Brain pericyte (primary cell): ENCODE data around the gene PPP1R8.
A peak's percentile ranks its signal among the peaks of the same experiment; 100 is the strongest.
"Not testable (repeated sequence)": the region's sequence is repeated elsewhere in the genome, so short reads cannot be mapped to it uniquely, and the experiment has no call there.

ENCODE experiments used
- DNase-seq: peaks from one replicate; pipeline ENCODE4 v3.0.0-alpha.2; 2012; ENCODE audit warnings: low read depth, low spot score

The PPP1R8 gene

GRCh38 chr1:27830621-27831440, at the start of gene PPP1R8:
TSS of gene PPP1R8 (plus strand) at chr1:27830782. CDS start at chr1:27830836, 54 bp downstream.
- peak; percentile 89 for DNase-seq

GRCh38 chr1:27782950-27783349, 47.6 kb upstream of the PPP1R8 start:
- no peak for DNase-seq

- DNase-seq = no peak
Observed at GRCh38 chr1:27784700-27785099, 45.9 kb upstream of the PPP1R8 start.

GRCh38 chr1:27785781-27786455, 44.7 kb upstream of the PPP1R8 start:
- no peak for DNase-seq

GRCh38 chr1:27787895-27788294, 42.7 kb upstream of the PPP1R8 start:
- no peak for DNase-seq

- no peak for DNase-seq
Observed at GRCh38 chr1:27789540-27790041, 41.0 kb upstream of the PPP1R8 start.

- DNase-seq = not testable (repeated sequence)
Observed at GRCh38 chr1:27790270-27790669, 40.3 kb upstream of the PPP1R8 start.

GRCh38 chr1:27795601-27796000, 35.0 kb upstream of the PPP1R8 start:
- no peak for DNase-seq

GRCh38 chr1:27804791-27805190, 25.8 kb upstream of the PPP1R8 start:
- DNase-seq = no peak

- DNase-seq = no peak
Observed at GRCh38 chr1:27806758-27807157, 23.8 kb upstream of the PPP1R8 start.

GRCh38 chr1:27807385-27807784, 23.2 kb upstream of the PPP1R8 start:
- no peak for DNase-seq

GRCh38 chr1:27808131-27808530, 22.5 kb upstream of the PPP1R8 start:
- DNase-seq = not testable (repeated sequence)

GRCh38 chr1:27809883-27810282, 20.7 kb upstream of the PPP1R8 start:
- no peak for DNase-seq

GRCh38 chr1:27811741-27812500, 18.7 kb upstream of the PPP1R8 start:
- DNase-seq = no peak

GRCh38 chr1:27816921-27817630, 13.5 kb upstream of the PPP1R8 start:
- DNase-seq = no peak

- no peak for DNase-seq
Observed at GRCh38 chr1:27821761-27822315, 8.7 kb upstream of the PPP1R8 start.

- DNase-seq = no peak
Observed at GRCh38 chr1:27823784-27824183, 6.8 kb upstream of the PPP1R8 start.

GRCh38 chr1:27824411-27824810, 6.2 kb upstream of the PPP1R8 start:
- no peak for DNase-seq

GRCh38 chr1:27829339-27829960, 1.1 kb upstream of the PPP1R8 start:
- not testable (repeated sequence) for DNase-seq

GRCh38 chr1:27831568-27832410, 1.2 kb downstream of the PPP1R8 start:
- no peak for DNase-seq
